HepG2 (cell line): ENCODE results near the gene PLOD3. TPM values are rescaled to one million over a fixed set of nuclear protein-coding genes. Genes with fewer than 3 reads are reported as not detected.

Source experiments
- AKAP8 ChIP-seq: sonication (generic); formaldehyde crosslinking; IDR thresholded peaks from 2 replicates; pipeline ENCODE4 v1.5.1; 2020; ENCODE audit warnings: mild to moderate bottlenecking, missing genetic modification reagents
- BRD4 ChIP-seq: sonication (generic); formaldehyde crosslinking; IDR thresholded peaks from 2 replicates; pipeline ENCODE4 v1.4.0; 2020; ENCODE audit warnings: missing genetic modification reagents
- CBX2 ChIP-seq, 2 experiments: fragments of 200-600 bp in 1 of 2; sonication (generic); formaldehyde crosslinking in 1 of 2; IDR thresholded peaks; 2 replicates each; pipeline versions ENCODE4 v1.7.0 to v1.8.1; 2018 to 2022; ENCODE audit warnings: low read depth in 2 of 2, low read length in 1 of 2, mild to moderate bottlenecking in 1 of 2, missing genetic modification reagents in 1 of 2
- ERF ChIP-seq: IDR thresholded peaks from 2 replicates; pipeline ENCODE4 v1.6.1; 2018; ENCODE audit warnings: missing biosample characterization, missing genetic modification reagents
- GFI1 ChIP-seq: sonication (generic); formaldehyde crosslinking; IDR thresholded peaks from 2 replicates; pipeline ENCODE4 v1.5.0; 2020; ENCODE audit warnings: missing genetic modification reagents, mild to moderate bottlenecking, borderline replicate concordance
- HHEX ChIP-seq: IDR thresholded peaks from 2 replicates; pipeline ENCODE4 v1.6.1; 2016; ENCODE audit warnings: control low read depth
- ISX ChIP-seq: sonication (generic); formaldehyde crosslinking; conservative IDR thresholded peaks from 2 replicates; pipeline ENCODE4 v1.5.0; 2020; ENCODE audit warnings: missing genetic modification reagents
- MZF1 ChIP-seq: sonication (generic); formaldehyde crosslinking; IDR thresholded peaks from 2 replicates; pipeline ENCODE4 v1.8.1; 2023; ENCODE audit warnings: mild to moderate bottlenecking, missing genetic modification reagents, borderline replicate concordance
- PHF5A ChIP-seq: IDR thresholded peaks from one replicate; pipeline ENCODE4 v1.6.1; 2018; ENCODE audit warnings: low read depth, missing genetic modification reagents; ENCODE audit not compliant: unreplicated experiment
- RFXAP ChIP-seq: sonication (generic); formaldehyde crosslinking; IDR thresholded peaks from 2 replicates; pipeline ENCODE4 v1.4.0; 2020; ENCODE audit warnings: missing genetic modification reagents, borderline replicate concordance
- SAP130 ChIP-seq: IDR thresholded peaks from 2 replicates; pipeline ENCODE4 v1.6.1; 2016; ENCODE audit warnings: low read depth
- SMC3 ChIP-seq: IDR thresholded peaks from 2 replicates; pipeline ENCODE4 v1.6.1; 2011; ENCODE audit warnings: low read length, improper control_type of control experiment
- SNRNP70 ChIP-seq: fragments of 200-400 bp; formaldehyde crosslinking; IDR thresholded peaks from 2 replicates; pipeline ENCODE4 v1.6.1; 2017; ENCODE audit warnings: mild to moderate bottlenecking, low read depth, low read length, moderate library complexity
- SOX13 ChIP-seq, 3 experiments: fragments of 450-650 bp in 1 of 3; sonication (generic) in 1 of 3; formaldehyde crosslinking in 1 of 3; IDR thresholded peaks in 2 of 3; conservative IDR thresholded peaks in 1 of 3; 2 replicates each; pipeline versions ENCODE4 v1.5.0 to v1.6.1; 2016 to 2020; ENCODE audit warnings: antibody characterized with exemption in 1 of 3, mild to moderate bottlenecking in 1 of 3, missing compliant biosample characterization in 1 of 3, missing genetic modification reagents in 1 of 3, moderate library complexity in 1 of 3
- U2AF2 ChIP-seq: fragments of 200-400 bp; formaldehyde crosslinking; IDR thresholded peaks from 2 replicates; pipeline ENCODE4 v1.6.1; 2017; ENCODE audit warnings: low read depth, mild to moderate bottlenecking, low read length
- ZBTB8A ChIP-seq: sonication (generic); formaldehyde crosslinking; IDR thresholded peaks from 2 replicates; pipeline ENCODE4 v1.4.0; 2020; ENCODE audit warnings: mild to moderate bottlenecking, low read depth, missing genetic modification reagents, borderline replicate concordance
- ZNF772 ChIP-seq: sonication (generic); formaldehyde crosslinking; IDR thresholded peaks from 2 replicates; pipeline ENCODE4 v1.5.0; 2020; ENCODE audit warnings: mild to moderate bottlenecking, missing genetic modification reagents
- ZNF850 ChIP-seq: sonication (generic); formaldehyde crosslinking; conservative IDR thresholded peaks from 2 replicates; pipeline ENCODE4 v1.9.0; 2021; ENCODE audit warnings: mild to moderate bottlenecking, missing genetic modification reagents
- polyA plus RNA-seq, 8 experiments: library from polyadenylated mRNA; depleted of rRNA in 3 of 8; stranded (reverse) in 7 of 8; unstranded in 1 of 8; fragments of >200 nt; fragmentation: Illumina TruSeq in 4 of 8; extraction: Trizol in 4 of 8; gene quantifications; 2 replicates each; pipeline versions ENCODE4 v1.2.1 to v1.2.3, GENCODE V29; 2011 to 2016; ENCODE audit warnings: low read depth in 4 of 8, missing spikeins in 1 of 8, mixed read lengths in 1 of 8; ENCODE audit not compliant: insufficient read depth in 1 of 8
- total RNA-seq, 5 experiments: library from RNA; depleted of rRNA; stranded (reverse); fragments of >200 nt; fragmentation: Illumina TruSeq; extraction: Trizol; gene quantifications; 2 replicates each; pipeline ENCODE4 v1.2.3, GENCODE V29; 2016; ENCODE audit warnings: low read depth in 1 of 5
- TF ChIP-seq, protein P1 (sequence below): sonication (generic); formaldehyde crosslinking; IDR thresholded peaks from 2 replicates; pipeline ENCODE4 v1.4.0; 2020; ENCODE audit warnings: mild to moderate bottlenecking, missing genetic modification reagents, borderline replicate concordance
- TF ChIP-seq, protein P2 (sequence below): sonication (generic); formaldehyde crosslinking; IDR thresholded peaks from 2 replicates; pipeline ENCODE4; 2020; ENCODE audit warnings: missing genetic modification reagents, mild to moderate bottlenecking, borderline replicate concordance
- TF ChIP-seq, protein P3 (sequence below): sonication (generic); formaldehyde crosslinking; IDR thresholded peaks from 2 replicates; pipeline ENCODE4 v1.5.0; 2020; ENCODE audit warnings: missing genetic modification reagents, mild to moderate bottlenecking, borderline replicate concordance

PLOD3 gene
- total and polyA plus RNA-seq, 2 of the 13 experiments (the other 11 are each of a cell fraction or from before 2014, with no cell fraction given), result 65.8 to 67.4 TPM

DNA sequence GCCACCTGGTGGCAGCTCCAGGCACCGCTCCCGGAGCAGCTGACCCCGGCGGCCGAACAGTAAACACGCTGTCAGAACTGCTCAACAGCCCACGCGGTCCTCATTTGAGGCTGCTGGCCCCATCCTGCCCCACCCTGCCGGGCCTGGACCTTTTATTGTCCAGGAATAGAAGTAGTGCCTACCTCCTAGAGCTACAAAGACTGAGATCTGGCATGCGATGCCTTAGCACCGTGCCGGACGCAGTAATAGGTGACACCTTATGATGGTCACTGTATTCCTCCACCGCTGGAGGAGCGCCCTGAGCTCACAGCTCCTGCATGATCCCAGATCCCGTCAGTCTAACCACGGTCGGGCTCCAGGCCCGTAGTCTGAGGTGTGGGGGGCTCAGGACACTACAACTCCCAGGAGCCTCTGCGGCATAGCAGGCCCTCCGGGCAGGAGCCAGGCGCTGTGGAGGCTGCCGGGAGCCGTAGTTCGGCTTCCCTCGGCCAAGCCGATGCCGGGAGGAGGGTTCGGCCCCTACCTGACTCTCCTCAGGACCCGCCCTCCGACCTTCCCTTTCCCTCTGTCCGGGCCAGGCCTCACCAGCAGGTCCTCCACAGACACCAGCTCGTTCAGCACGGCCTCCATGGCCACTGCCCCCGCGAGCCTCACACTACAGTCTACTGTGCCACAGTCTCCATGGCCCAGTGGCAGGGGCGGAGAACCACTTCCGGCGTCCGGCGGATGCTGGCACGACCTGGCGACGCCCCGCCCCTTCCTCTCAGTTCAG lies 27.2 kb upstream of the PLOD3 start, which contains the start of gene FIS1 (continued):
- TF ChIP-seq, protein P1, sequence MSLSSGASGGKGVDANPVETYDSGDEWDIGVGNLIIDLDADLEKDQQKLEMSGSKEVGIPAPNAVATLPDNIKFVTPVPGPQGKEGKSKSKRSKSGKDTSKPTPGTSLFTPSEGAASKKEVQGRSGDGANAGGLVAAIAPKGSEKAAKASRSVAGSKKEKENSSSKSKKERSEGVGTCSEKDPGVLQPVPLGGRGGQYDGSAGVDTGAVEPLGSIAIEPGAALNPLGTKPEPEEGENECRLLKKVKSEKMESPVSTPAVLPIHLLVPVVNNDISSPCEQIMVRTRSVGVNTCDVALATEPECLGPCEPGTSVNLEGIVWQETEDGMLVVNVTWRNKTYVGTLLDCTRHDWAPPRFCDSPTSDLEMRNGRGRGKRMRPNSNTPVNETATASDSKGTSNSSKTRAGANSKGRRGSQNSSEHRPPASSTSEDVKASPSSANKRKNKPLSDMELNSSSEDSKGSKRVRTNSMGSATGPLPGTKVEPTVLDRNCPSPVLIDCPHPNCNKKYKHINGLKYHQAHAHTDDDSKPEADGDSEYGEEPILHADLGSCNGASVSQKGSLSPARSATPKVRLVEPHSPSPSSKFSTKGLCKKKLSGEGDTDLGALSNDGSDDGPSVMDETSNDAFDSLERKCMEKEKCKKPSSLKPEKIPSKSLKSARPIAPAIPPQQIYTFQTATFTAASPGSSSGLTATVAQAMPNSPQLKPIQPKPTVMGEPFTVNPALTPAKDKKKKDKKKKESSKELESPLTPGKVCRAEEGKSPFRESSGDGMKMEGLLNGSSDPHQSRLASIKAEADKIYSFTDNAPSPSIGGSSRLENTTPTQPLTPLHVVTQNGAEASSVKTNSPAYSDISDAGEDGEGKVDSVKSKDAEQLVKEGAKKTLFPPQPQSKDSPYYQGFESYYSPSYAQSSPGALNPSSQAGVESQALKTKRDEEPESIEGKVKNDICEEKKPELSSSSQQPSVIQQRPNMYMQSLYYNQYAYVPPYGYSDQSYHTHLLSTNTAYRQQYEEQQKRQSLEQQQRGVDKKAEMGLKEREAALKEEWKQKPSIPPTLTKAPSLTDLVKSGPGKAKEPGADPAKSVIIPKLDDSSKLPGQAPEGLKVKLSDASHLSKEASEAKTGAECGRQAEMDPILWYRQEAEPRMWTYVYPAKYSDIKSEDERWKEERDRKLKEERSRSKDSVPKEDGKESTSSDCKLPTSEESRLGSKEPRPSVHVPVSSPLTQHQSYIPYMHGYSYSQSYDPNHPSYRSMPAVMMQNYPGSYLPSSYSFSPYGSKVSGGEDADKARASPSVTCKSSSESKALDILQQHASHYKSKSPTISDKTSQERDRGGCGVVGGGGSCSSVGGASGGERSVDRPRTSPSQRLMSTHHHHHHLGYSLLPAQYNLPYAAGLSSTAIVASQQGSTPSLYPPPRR (CRISPR knock-in tag), result no peak
- peak; percentile 76 for TF ChIP-seq SAP130
- TF ChIP-seq RFXAP (CRISPR knock-in tag), result peak; percentile 71; the same call in 1 of the 2 replicates
- no peak for TF ChIP-seq ZNF850 (CRISPR knock-in tag)
- no peak for TF ChIP-seq U2AF2
- 0 out of 2 replicates have a peak, but pooled peaks have one; percentile 40 for TF ChIP-seq BRD4 (CRISPR knock-in tag)
- peak; percentile 41; the same call in 1 of the 2 replicates for TF ChIP-seq ERF (CRISPR knock-in tag)
- TF ChIP-seq AKAP8 (CRISPR knock-in tag), result peak; percentile 82
- TF ChIP-seq SOX13 (IDR thresholded peaks at IDR 0.05), result no peak
- TF ChIP-seq SOX13 (CRISPR knock-in tag; conservative IDR thresholded peaks at IDR 0.05 in 1 of 2, IDR thresholded peaks at IDR 0.05 in 1 of 2), result peak in 1 of 2 experiments; percentile 52; a peak in 2 of 4 replicates
- TF ChIP-seq ZNF772 (CRISPR knock-in tag), result no peak
- TF ChIP-seq HHEX, result no peak
- no peak for TF ChIP-seq CBX2 (IDR thresholded peaks at IDR 0.05; ENCODE audit: low read depth, low read length)
- TF ChIP-seq CBX2 (CRISPR knock-in tag; IDR thresholded peaks at IDR 0.05; ENCODE audit: low read depth), result no peak
- TF ChIP-seq, protein P2, sequence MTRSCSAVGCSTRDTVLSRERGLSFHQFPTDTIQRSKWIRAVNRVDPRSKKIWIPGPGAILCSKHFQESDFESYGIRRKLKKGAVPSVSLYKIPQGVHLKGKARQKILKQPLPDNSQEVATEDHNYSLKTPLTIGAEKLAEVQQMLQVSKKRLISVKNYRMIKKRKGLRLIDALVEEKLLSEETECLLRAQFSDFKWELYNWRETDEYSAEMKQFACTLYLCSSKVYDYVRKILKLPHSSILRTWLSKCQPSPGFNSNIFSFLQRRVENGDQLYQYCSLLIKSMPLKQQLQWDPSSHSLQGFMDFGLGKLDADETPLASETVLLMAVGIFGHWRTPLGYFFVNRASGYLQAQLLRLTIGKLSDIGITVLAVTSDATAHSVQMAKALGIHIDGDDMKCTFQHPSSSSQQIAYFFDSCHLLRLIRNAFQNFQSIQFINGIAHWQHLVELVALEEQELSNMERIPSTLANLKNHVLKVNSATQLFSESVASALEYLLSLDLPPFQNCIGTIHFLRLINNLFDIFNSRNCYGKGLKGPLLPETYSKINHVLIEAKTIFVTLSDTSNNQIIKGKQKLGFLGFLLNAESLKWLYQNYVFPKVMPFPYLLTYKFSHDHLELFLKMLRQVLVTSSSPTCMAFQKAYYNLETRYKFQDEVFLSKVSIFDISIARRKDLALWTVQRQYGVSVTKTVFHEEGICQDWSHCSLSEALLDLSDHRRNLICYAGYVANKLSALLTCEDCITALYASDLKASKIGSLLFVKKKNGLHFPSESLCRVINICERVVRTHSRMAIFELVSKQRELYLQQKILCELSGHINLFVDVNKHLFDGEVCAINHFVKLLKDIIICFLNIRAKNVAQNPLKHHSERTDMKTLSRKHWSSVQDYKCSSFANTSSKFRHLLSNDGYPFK, result peak; percentile 95
- peak; percentile 46; the same call in 1 of the 2 replicates for TF ChIP-seq SMC3
- TF ChIP-seq, protein P3, sequence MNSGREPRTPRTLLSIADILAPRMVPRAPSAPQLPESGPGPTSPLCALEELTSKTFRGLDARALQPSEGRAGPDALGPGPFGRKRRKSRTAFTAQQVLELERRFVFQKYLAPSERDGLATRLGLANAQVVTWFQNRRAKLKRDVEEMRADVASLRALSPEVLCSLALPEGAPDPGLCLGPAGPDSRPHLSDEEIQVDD (CRISPR knock-in tag), result peak; percentile 58; the same call in 1 of the 2 replicates
- no peak for TF ChIP-seq SNRNP70
- no peak for TF ChIP-seq PHF5A (CRISPR knock-in tag)
- TF ChIP-seq MZF1 (CRISPR knock-in tag), result no peak
- TF ChIP-seq ZBTB8A (CRISPR knock-in tag), result no peak
- TF ChIP-seq GFI1 (CRISPR knock-in tag), result 0 out of 2 replicates have a peak, but pooled peaks have one; percentile 45
- TF ChIP-seq ISX (CRISPR knock-in tag), result no peak
